Loucy (cell line): ENCODE results near the gene PBXIP1.

Experiments used
- H2AFZ ChIP-seq: fragments of 200-600 bp; sonication (generic); 2 replicates; pipeline ENCODE4 v1.6.0; 2016; ENCODE audit warnings: antibody characterized with exemption, mild to moderate bottlenecking, low read length, moderate library complexity
- H3F3A ChIP-seq: fragments of 200-600 bp; 2 replicates; pipeline ENCODE4 v1.6.0; 2016; ENCODE audit warnings: antibody characterized with exemption, low read depth, mild to moderate bottlenecking
- H3K27me3 ChIP-seq: fragments of 200-600 bp; sonication (generic); 2 replicates; pipeline ENCODE4 v1.6.1; 2014; ENCODE audit warnings: low read length, mild to moderate bottlenecking; ENCODE audit not compliant: insufficient read depth, poor library complexity, severe bottlenecking
- H3K36me3 ChIP-seq: fragments of 200-600 bp; sonication (generic); 2 replicates; pipeline ENCODE4 v1.6.1; 2016; ENCODE audit warnings: low read length; ENCODE audit not compliant: insufficient read depth
- H3K4me1 ChIP-seq: fragments of 200-600 bp; sonication (generic); 2 replicates; pipeline ENCODE4 v1.5.1; 2014; ENCODE audit warnings: low read length, mild to moderate bottlenecking; ENCODE audit not compliant: insufficient read depth, poor library complexity, severe bottlenecking
- H3K4me2 ChIP-seq: fragments of 200-600 bp; sonication (generic); 2 replicates; pipeline ENCODE4 v1.6.0; 2014; ENCODE audit warnings: antibody characterized with exemption, low read length, low read depth, mild to moderate bottlenecking; ENCODE audit not compliant: poor library complexity, severe bottlenecking
- H3K4me3 ChIP-seq: fragments of 200-600 bp; sonication (generic); 2 replicates; pipeline ENCODE4 v1.5.1; 2014; ENCODE audit warnings: low read length, mild to moderate bottlenecking, mixed read lengths; ENCODE audit not compliant: poor library complexity, severe bottlenecking
- H3K79me2 ChIP-seq: fragments of 200-600 bp; sonication (generic); 2 replicates; pipeline ENCODE4 v1.6.1; 2014; ENCODE audit warnings: low read length; ENCODE audit not compliant: insufficient read depth
- H3K9ac ChIP-seq: fragments of 200-600 bp; sonication (generic); 2 replicates; pipeline ENCODE4 v1.6.0; 2014; ENCODE audit warnings: mild to moderate bottlenecking, low read depth, low read length, moderate library complexity; ENCODE audit not compliant: poor library complexity, severe bottlenecking
- H3K9me2 ChIP-seq: fragments of 200-600 bp; sonication (generic); replicated peaks from 2 replicates; pipeline ENCODE4 v1.6.1; 2016; ENCODE audit warnings: low read depth, low read length, mixed read lengths
- H3K9me3 ChIP-seq: fragments of 200-600 bp; sonication (generic); 2 replicates; pipeline ENCODE4 v1.6.1; 2014; ENCODE audit warnings: mild to moderate bottlenecking, antibody characterized with exemption, low read length, low read depth; ENCODE audit not compliant: insufficient read depth
- H4K20me1 ChIP-seq: fragments of 200-600 bp; sonication (generic); 2 replicates; pipeline ENCODE4 v1.6.0; 2014; ENCODE audit warnings: antibody characterized with exemption, low read length, mild to moderate bottlenecking; ENCODE audit not compliant: insufficient read depth, poor library complexity, severe bottlenecking
- CTCF ChIP-seq: fragments of 200-600 bp; sonication (generic); conservative IDR thresholded peaks from 2 replicates; pipeline ENCODE4 v1.5.1; 2014; ENCODE audit warnings: mild to moderate bottlenecking, antibody characterized with exemption, low read length
- EZH2phosphoT487 ChIP-seq: fragments of 200-600 bp; IDR thresholded peaks from 2 replicates; pipeline ENCODE4 v1.6.1; 2018; ENCODE audit warnings: antibody characterized with exemption, mild to moderate bottlenecking, moderate library complexity, borderline replicate concordance

The PBXIP1 gene

GRCh38 chr1:154895798-154896197 lies 60.1 kb downstream of the PBXIP1 start:
- peaks cover 6% of the 10 kb centered on the region for H3K4me1 ChIP-seq
- no peaks in the 10 kb centered on the region for H3K79me2 ChIP-seq
- H3K9me3 ChIP-seq = peaks cover 5% of the 10 kb centered on the region
- H3K4me3 ChIP-seq = no peak overlapping the region
- H4K20me1 ChIP-seq = no peaks in the 10 kb centered on the region
- H3K9ac ChIP-seq = no peak overlapping the region
- no peak for TF ChIP-seq EZH2phosphoT487
- no peak for TF ChIP-seq CTCF
- no peak overlapping the region for H3K4me2 ChIP-seq
- H2AFZ ChIP-seq = no peak overlapping the region
- H3F3A ChIP-seq = no peaks in the 10 kb centered on the region
- H3K27me3 ChIP-seq = no peaks in the 10 kb centered on the region
- no peaks in the 10 kb centered on the region for H3K9me2 ChIP-seq
- H3K36me3 ChIP-seq = no peaks in the 10 kb centered on the region
